SKM-1 treated with dmso at 0.1 percent for 144 hours (cell line): ENCODE data around the gene OR4D11.
"Not testable (repeated sequence)": the region's sequence is repeated elsewhere in the genome, so short reads cannot be mapped to it uniquely, and the experiment has no call there.

Experiments
- DNase-seq: peaks from one replicate; lab custom pipeline; 2025; ENCODE audit not compliant: unreplicated experiment; lab: John Stamatoyannopoulos, UW

OR4D11 gene

GRCh38 chr11:59547605-59548308, 44.4 kb downstream of the OR4D11 start:
- not testable (repeated sequence) for DNase-seq

- DNase-seq, result no peak
Observed at GRCh38 chr11:59548309-59548656, 44.9 kb downstream of the OR4D11 start.

GRCh38 chr11:59550368-59550841, 47.0 kb downstream of the OR4D11 start:
- peak; percentile 87 for DNase-seq

- DNase-seq, result peak; percentile 83
Observed at GRCh38 chr11:59550842-59551658, 47.7 kb downstream of the OR4D11 start.

- no peak for DNase-seq
Observed at GRCh38 chr11:59551659-59552521, 48.5 kb downstream of the OR4D11 start.

GRCh38 chr11:59552844-59553243, 49.5 kb downstream of the OR4D11 start:
- DNase-seq, result no peak

- no peak for DNase-seq
Observed at GRCh38 chr11:59553323-59553722, 49.9 kb downstream of the OR4D11 start.
